Cardiac ventricle fibroblast (primary cell): ENCODE results near the gene CSPG4. TPM values are rescaled to one million over a fixed set of nuclear protein-coding genes. Genes with fewer than 3 reads are reported as not detected.

Experiments used
- total RNA-seq: library from RNA; depleted of rRNA; stranded (reverse); fragments of >200 nt; gene quantifications from 2 replicates; pipeline ENCODE4 v1.2.3, GENCODE V29; 2015

CSPG4 gene, protein sequence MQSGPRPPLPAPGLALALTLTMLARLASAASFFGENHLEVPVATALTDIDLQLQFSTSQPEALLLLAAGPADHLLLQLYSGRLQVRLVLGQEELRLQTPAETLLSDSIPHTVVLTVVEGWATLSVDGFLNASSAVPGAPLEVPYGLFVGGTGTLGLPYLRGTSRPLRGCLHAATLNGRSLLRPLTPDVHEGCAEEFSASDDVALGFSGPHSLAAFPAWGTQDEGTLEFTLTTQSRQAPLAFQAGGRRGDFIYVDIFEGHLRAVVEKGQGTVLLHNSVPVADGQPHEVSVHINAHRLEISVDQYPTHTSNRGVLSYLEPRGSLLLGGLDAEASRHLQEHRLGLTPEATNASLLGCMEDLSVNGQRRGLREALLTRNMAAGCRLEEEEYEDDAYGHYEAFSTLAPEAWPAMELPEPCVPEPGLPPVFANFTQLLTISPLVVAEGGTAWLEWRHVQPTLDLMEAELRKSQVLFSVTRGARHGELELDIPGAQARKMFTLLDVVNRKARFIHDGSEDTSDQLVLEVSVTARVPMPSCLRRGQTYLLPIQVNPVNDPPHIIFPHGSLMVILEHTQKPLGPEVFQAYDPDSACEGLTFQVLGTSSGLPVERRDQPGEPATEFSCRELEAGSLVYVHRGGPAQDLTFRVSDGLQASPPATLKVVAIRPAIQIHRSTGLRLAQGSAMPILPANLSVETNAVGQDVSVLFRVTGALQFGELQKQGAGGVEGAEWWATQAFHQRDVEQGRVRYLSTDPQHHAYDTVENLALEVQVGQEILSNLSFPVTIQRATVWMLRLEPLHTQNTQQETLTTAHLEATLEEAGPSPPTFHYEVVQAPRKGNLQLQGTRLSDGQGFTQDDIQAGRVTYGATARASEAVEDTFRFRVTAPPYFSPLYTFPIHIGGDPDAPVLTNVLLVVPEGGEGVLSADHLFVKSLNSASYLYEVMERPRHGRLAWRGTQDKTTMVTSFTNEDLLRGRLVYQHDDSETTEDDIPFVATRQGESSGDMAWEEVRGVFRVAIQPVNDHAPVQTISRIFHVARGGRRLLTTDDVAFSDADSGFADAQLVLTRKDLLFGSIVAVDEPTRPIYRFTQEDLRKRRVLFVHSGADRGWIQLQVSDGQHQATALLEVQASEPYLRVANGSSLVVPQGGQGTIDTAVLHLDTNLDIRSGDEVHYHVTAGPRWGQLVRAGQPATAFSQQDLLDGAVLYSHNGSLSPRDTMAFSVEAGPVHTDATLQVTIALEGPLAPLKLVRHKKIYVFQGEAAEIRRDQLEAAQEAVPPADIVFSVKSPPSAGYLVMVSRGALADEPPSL (N-terminal part only)
- total RNA-seq: 11.0 and 11.3 TPM in 2 replicates

DNA sequence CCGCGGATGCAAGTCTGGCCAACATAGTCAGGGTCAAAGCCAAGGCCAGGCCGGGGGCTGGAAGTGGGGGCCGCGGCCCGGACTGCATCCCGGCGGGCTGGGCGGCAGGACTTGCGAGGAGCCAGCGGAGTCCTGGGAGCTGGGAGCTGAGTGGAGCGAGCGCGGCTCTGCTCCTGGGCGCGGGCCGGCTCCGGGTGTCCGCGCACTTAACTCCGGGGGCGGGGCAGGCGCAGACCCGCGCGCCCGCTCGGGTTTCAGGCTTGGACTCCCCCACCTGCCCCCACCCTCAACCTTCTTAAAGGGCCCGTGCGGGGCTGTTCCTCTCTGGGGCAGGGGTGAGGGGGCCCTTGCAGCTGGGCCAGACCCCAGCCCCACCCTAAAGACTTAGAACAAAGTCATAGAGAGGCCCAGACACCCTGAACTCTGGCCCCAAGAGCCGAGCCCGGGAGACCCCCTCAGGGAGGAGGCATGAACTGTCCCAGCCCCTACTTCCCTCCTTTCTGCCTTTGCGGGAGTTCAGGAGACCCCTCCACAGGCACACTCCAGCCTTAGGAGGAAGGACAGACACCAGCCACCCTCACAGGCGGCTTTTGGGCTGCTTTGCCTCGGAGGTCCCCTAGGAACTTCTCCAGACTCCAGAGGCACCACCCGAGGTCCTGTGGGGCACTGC is at the start of gene CSPG4:
Gene CSPG4, minus strand, starts transcription at position 181 of the 670 bp plus-strand sequence. Its CDS starts 93 bp downstream, at position 88.

DNA sequence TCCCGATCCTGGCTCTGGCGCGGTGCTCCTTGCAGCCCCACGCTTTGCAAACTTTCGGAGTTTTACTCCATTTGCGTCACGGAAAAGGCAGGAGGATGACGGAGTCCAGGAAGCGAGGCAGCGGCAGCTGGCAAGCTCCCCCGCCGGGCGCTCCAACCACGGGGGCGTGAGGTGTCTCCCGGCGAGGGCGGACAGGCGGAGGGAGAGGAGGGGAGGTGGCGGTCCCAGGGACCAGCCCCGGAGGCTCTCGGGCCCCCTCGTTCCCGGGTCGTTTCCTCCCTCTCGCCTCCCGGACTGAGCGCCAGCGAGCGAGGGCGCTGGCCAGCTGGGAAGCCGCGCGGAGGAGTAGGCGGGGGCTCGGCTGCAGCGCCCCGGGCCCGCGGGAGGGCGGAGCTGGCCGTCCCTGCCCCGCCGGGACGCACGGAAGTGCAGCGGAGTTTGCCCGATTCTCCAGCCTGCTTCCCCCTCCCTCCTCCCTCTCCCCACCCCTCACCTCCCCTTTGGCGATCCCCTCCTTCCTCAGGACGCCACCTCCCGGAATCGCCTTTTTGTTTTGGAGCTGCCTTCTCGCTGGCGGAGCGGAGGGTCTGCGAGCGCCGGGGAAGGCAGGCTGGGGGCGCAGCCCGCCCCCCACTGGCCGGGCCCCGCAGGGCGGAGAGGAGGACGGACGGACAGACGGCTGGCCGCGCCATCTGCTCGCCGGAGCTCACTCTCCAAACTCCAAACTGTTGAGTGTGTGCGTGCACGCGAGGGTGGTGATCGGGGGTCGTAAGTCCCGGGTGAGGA is 65.1 kb downstream of the CSPG4 start, which contains the start of gene SNX33:
Gene SNX33, plus strand, starts transcription at position 543 of the 786 bp plus-strand sequence. CDS start 1,191 bp downstream, outside the sequence.

DNA sequence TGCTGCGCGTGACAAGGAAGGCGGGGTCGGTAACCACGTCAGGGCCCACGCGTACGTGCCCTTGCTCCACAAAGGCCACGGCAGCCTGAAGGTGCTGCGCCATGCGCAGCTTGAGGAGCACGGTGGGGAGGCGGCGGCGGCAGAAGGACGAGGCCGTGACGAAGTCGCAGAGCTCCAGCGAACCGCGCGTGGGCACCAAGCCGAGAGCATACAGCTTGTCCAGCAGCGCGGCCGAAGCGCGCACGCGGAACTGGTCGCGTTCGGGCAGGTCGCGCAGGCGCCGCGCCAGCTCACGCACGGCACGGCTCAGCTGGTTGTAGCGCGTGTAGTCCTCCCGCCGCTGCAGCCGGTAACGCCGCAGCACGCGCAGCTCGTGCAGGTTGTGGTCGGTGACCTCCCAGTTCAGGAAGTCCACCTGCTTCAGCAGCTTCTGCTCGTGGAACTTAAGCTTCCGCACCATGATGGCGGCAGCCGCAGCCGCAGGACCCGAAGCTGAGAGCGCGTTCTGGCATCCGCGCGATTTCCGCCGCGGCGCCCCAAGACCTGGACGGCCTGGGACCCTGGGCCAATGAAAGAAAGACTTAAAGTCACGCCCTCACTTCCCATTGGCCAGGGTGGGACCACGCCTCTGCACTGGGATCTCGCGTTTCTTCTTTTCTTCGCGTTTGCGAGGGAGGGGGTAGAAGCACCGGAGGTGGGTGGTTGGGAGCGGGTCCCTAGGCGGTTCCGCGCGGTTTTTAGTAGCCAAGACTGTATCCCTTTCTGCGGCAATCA is 72.8 kb downstream of the CSPG4 start, which contains the start of gene IMP3:
Gene IMP3, minus strand, starts transcription at position 516 of the 774 bp plus-strand sequence. Its CDS starts 56 bp downstream, at position 460.

DNA sequence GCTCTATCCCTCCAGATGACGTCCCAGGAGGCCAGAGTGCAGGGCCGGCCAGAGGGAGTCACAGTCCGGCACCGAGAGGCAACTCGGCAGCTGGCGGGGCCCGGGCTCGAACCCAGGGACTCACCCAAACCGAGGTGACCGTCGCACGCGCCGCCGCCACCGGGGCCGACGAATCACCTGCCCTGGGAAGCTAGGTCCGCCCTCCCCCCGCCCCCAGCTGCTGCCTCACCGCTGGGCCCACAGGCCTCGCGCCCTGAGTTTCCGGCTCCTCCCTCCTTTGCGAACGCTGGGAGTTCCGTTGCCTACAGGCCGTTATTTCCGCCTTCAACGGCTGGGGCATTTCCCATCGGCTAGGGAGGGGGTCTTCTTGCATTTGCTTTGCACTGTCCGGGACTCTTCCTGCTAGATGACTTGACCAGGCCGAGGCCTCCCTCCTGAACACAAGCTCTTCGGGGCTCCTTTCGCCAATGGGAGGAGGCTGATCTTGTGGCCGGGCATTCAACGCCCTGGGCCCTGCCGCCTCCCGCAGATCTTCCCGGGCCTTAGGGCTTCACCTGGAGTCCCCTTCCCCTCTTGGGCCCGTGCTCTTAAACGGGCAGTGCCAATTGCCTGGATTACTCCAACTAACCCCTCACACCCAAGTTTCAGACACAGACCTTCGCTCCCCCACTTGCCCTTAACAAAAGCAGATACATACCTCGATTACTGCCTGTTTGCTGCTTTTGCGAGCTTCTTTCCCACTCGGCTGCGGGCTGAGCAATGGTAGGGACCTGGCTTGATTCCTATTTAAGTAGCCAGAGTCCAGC is 86.9 kb downstream of the CSPG4 start, which contains the start of gene SNUPN:
Gene SNUPN, minus strand, starts transcription at position 184 of the 806 bp plus-strand sequence. CDS start 4,674 bp downstream, outside the sequence.

Other genes with a start within 250 kb of the CSPG4 start
- gene PTPN9, start 133.5 kb downstream of the CSPG4 start, total RNA-seq: 14.5 and 18.1 TPM in 2 replicates
- 30.4 and 30.6 TPM in 2 replicates for gene SNUPN, start 87.1 kb downstream of the CSPG4 start, total RNA-seq
- 114 and 115 TPM in 2 replicates for gene IMP3, start 72.6 kb downstream of the CSPG4 start, total RNA-seq
- gene SNX33, start 64.9 kb downstream of the CSPG4 start, total RNA-seq: 20.3 and 20.5 TPM in 2 replicates
- gene UBE2Q2, start 130.6 kb upstream of the CSPG4 start, total RNA-seq: 32.5 and 36.4 TPM in 2 replicates
- gene FBXO22, start 191.0 kb upstream of the CSPG4 start, total RNA-seq: 16.1 and 25.3 TPM in 2 replicates